NB4 (cell line): ENCODE data around the gene IER5.

ENCODE experiments used
- DNase-seq: peaks from one replicate; pipeline ENCODE4 v3.0.0; 2010; ENCODE audit warnings: low read depth
- H3K4me3 ChIP-seq: one replicate; pipeline ENCODE4 v1.5.1; 2011; ENCODE audit warnings: mild to moderate bottlenecking, low read depth, low read length, moderate library complexity
- MYC ChIP-seq: IDR thresholded peaks from 2 replicates; pipeline ENCODE4 v1.6.1; 2011; ENCODE audit warnings: low read depth, low read length
- POLR2A ChIP-seq: IDR thresholded peaks from 2 replicates; pipeline ENCODE4 v1.6.1; 2011; ENCODE audit warnings: mild to moderate bottlenecking; ENCODE audit not compliant: insufficient read length; ENCODE audit errors: extremely low read depth
- TF ChIP-seq, protein P1 (sequence below): IDR thresholded peaks from 2 replicates; pipeline ENCODE4 v1.6.1; 2011; ENCODE audit warnings: low read depth, low read length
- TF ChIP-seq, protein P2 (sequence below): IDR thresholded peaks from one replicate; pipeline ENCODE4 v1.5.1; 2012; ENCODE audit warnings: low read depth, low read length

Gene IER5

DNA sequence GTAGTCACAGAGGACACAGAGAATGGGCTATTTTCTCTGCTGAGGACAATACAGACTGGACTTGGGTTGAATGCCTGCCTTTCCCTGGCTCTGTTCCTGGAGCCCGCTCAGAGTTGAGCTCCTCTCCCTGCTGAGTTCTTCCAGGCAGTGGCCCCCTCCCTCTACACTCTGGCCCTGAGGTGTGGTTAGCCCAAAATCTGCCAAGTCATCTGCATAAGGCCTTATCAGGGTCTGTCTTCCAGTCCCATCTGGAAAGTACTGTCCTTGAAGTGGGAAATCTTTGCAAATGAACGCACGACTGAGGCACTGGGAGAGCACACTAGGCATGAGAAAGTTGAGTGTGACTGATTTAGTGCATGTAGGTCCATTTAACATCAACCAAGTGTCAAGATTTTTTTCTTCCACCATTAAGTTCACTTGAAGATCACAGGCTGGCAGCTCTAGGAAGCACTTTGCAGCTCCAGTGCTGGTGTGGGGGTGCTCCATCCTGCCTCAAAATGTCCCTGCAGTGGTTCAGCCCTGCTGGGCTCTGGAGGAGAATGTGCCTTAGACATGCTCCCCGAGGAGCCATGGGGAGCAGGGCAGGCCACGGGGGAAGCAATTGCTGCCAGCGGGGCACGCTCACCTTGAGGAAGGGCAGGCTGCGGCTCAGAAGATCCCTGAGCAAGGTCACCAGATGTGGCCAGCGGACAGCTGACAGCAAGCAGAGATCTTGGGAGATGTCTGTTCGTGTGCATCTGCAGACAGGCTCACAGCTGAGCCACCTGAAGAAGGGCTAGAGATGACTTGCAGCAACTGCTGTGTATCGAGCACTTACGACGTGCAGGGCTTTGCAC, 41.5 kb downstream of the IER5 start:
- DNase-seq, result peak; percentile 52
- TF ChIP-seq, protein P1, sequence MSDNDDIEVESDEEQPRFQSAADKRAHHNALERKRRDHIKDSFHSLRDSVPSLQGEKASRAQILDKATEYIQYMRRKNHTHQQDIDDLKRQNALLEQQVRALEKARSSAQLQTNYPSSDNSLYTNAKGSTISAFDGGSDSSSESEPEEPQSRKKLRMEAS, result no peak
- TF ChIP-seq, protein P2, sequence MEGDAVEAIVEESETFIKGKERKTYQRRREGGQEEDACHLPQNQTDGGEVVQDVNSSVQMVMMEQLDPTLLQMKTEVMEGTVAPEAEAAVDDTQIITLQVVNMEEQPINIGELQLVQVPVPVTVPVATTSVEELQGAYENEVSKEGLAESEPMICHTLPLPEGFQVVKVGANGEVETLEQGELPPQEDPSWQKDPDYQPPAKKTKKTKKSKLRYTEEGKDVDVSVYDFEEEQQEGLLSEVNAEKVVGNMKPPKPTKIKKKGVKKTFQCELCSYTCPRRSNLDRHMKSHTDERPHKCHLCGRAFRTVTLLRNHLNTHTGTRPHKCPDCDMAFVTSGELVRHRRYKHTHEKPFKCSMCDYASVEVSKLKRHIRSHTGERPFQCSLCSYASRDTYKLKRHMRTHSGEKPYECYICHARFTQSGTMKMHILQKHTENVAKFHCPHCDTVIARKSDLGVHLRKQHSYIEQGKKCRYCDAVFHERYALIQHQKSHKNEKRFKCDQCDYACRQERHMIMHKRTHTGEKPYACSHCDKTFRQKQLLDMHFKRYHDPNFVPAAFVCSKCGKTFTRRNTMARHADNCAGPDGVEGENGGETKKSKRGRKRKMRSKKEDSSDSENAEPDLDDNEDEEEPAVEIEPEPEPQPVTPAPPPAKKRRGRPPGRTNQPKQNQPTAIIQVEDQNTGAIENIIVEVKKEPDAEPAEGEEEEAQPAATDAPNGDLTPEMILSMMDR, result no peak
- no peak for TF ChIP-seq MYC
- TF ChIP-seq POLR2A, result no peak
- no peak overlapping the region for H3K4me3 ChIP-seq

DNA sequence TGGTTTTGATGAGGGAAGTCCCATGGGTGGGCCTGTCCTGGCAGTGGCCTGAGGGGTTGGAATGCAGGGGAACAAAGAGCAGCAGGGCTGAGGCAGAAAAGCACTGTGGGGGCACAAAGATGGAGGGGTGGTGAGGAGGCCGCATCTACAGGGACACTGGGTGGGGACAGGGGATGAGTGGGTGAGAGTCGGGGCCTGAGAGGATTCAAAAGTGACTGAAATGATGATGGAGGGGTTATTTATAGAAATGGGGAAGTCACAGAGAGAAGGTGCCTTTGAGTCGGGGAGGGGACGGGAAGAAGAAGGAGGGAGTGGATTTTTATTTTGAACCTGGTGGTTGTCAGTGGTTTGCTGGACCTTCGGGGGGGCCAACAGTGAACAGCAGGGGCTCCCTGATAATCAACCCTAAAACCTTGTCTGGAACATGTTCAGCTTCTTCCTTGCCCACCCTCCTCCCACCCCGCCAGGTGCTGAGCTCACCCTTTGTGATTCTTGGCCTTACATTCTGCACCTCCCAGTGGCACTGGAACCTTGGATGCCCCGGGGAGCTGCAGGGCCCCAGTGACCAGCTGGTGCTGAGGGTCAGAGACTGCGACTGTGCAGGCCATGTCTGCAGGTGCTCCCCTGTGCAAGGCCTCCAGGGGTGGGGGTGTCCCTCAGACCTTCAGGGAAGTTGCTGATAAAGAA, 42.9 kb downstream of the IER5 start:
- peak; percentile 79 for DNase-seq
- TF ChIP-seq MYC, result no peak
- no peak for TF ChIP-seq POLR2A
- TF ChIP-seq, protein P1, result no peak
- no peak overlapping the region for H3K4me3 ChIP-seq

DNA sequence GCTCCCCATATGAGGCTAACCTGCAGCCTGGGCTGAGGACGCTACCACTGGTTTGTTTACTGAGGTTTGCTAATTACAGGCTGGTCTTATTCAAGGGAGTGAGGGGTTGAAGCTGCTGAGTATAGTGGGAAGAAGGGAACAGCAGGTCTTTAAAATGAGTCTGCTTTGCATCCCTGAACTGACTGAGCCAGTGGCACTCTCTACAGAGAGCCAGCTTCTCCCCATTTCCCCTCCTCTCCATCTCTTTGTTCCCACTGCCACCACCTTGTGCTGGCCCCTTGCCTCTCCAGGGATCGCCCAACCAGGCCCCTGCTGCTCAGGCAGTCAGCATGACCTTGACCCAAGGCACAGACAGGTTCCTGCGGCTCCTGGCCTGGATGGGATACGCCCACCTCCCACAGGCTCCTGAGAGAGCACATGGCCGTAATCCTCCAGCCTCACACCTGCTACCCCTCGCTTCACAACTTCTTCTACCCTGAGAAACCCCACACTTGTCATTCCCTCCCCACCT, 45.0 kb downstream of the IER5 start:
- DNase-seq, result no peak

DNA sequence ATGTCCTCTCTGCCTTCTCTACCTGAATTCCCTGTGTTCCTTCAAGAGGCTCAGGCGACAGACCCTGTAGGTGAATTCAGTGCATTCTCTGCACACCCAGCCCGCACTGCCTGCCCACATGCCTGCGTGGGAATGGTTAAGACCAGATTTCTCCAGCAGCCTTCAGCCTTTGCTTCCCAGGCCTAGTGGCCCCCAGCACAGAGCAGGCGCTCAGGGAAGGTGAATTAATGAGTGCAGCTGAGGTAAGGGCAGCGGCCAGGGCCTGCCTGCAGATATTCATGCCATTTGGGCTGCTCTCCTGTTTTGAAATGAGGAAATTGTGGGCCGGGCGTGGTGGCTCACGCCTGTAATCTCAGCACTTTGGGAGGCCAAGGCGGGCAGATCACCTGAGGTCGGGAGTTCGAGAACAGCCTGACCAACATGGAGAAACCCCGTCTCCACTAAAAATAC, 45.5 kb downstream of the IER5 start:
- H3K4me3 ChIP-seq, result no peak overlapping the region

More for the DNA sequence above, 45.0 kb downstream of the IER5 start:
- no peak overlapping the region for H3K4me3 ChIP-seq
- TF ChIP-seq MYC, result no peak
- TF ChIP-seq, protein P1, result no peak
- no peak for TF ChIP-seq POLR2A
- TF ChIP-seq, protein P2, result no peak

DNA sequence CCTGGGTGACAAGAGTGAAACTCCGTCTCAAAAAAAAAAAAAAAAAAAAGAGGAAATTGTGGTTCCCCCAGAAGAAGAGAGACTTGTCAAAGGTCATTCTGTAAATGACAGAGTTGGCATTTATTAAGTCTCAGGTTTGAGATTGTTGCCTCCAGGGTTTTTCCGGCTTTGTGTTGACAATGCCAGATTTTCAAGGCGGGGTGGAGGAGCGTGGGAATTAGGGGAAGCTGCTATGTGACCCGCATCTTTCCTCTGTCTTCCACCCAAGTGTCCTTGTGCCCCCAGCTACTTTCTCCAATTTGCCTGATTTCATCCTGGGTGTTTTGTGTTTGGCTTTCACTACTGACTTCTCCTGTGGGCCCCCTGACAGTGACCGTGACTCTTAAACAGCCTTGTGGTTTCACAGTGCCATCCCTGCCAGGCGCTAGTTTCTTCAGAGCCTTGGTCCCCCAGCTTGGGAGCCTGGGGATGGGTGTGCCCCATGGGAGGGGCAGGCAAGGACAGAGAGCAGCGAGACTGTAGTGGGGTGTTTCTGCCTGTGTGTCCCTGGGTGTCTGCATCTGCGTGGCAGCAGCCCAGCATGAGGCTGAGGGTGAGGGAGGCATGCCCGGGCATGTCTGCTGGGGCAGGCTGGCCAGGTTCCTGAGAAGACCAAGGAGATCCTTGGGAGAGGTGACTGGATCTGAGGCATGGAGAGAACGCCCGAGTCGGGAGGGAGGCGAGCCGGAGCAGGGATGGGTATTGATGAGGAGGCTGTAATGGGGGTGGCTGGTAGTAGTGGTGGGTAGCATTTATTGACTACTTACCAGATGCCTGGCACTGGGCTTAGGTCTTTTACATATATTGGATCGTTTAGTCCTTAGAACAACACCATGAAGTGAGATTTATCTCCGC, 46.3 kb downstream of the IER5 start:
- peak; percentile 77 for DNase-seq
- TF ChIP-seq, protein P2, result no peak
- no peak for TF ChIP-seq MYC
- TF ChIP-seq, protein P1, result no peak
- TF ChIP-seq POLR2A, result no peak
- no peak overlapping the region for H3K4me3 ChIP-seq

More for the DNA sequence above, 45.5 kb downstream of the IER5 start:
- TF ChIP-seq MYC (no peak), POLR2A (no peak)
- TF ChIP-seq, protein P2, result no peak
- TF ChIP-seq, protein P1, result no peak
- no peak for DNase-seq
